ENCODE data around the gene ARHGAP10. TPM values are rescaled to one million over a fixed set of nuclear protein-coding genes. Genes with fewer than 3 reads are reported as not detected.

The ARHGAP10 gene
- total and polyA plus RNA-seq, 10 of the 15 experiments (the other 5 are each of a cell fraction or from before 2014, with no cell fraction given) = 1.3 to 25.8 (median 17.2) TPM

GRCh38 chr4:148007314-148007760 lies 275.4 kb downstream of the ARHGAP10 start:
- no peak overlapping the region for H2AFZ ChIP-seq (ENCODE audit: control insufficient read depth, low read depth, low read length)
- WGBS (ENCODE audit: insufficient coverage, insufficient replicate concordance, low lambda C conversion rate, missing lambda C conversion rate) = 63% methylated on average over 7 of the region's 7 CpGs
- no peaks in the 10 kb centered on the region for H3K27me3 ChIP-seq (replicated peaks in 1 of 2; ENCODE audit: control insufficient read depth in 2 of 2, insufficient read depth in 2 of 2, low read length in 1 of 2)
- H3K4me1 ChIP-seq (ENCODE audit: control insufficient read depth, insufficient read depth, low read length) = no peaks in the 10 kb centered on the region
- peaks cover 0 to 6% of the 10 kb centered on the region in 2 experiments; a peak in 2 of 4 replicates for H3K36me3 ChIP-seq (ENCODE audit: control insufficient read depth in 2 of 2, insufficient read depth in 2 of 2, low read length in 1 of 2)
- POLR2A ChIA-PET = interaction anchor here (1.0 kb wide), 1 partner anchor 21 kb away, joined by 3 read pairs; no protein-coding TSS in a partner anchor
- BruUV-seq (replicated peaks) = no TSS peak
- no peaks in the 10 kb centered on the region for H3K9me3 ChIP-seq (replicated peaks; ENCODE audit: control insufficient read depth, insufficient read depth, low read length)
- H3K27ac ChIP-seq (ENCODE audit: control insufficient read depth, insufficient read depth) = no peak overlapping the region
- no peak for DNase-seq (ENCODE audit: low read depth, low spot score)
- H3K79me2 ChIP-seq (ENCODE audit: control insufficient read depth, insufficient read depth, low read length) = no peaks in the 10 kb centered on the region
- SMC1A ChIA-PET (ENCODE audit: uncharacterized antibody, unreplicated experiment) = interaction anchor here (0.5 to 1.3 kb wide), 2 partner anchors 11 to 115 kb away, joined by 3 read pairs; no protein-coding TSS in a partner anchor
- no peak overlapping the region for H3K9ac ChIP-seq (ENCODE audit: control insufficient read depth, insufficient read depth, low read length)
- H3K4me2 ChIP-seq (ENCODE audit: control insufficient read depth, insufficient read depth) = no peak overlapping the region
- no peak for FAIRE-seq
- intact Hi-C loops (cut with micrococcal nuclease; ENCODE audit: unreplicated experiment) (no loop called here), in situ Hi-C loops (cut with MboI) (no loop called here)
- RAD21 ChIA-PET (ENCODE audit: unreplicated experiment) = no interaction called here
- TF ChIP-seq EGR1 (IDR thresholded peaks at IDR 0.05; ENCODE audit: borderline replicate concordance in 1 of 2, low read depth in 2 of 2, low read length in 2 of 2) (no peak), BCL3 (IDR thresholded peaks at IDR 0.05; ENCODE audit: borderline replicate concordance, insufficient read depth, low read depth, low read length, poor library complexity, severe bottlenecking) (peak; percentile 83), ZNF217 (IDR thresholded peaks at IDR 0.05) (no peak)
- no peak overlapping the region for H3K4me3 ChIP-seq
- H4K20me1 ChIP-seq (ENCODE audit: control insufficient read depth, insufficient read depth) = no peaks in the 10 kb centered on the region
- ATAC-seq = no peak
- CTCF ChIA-PET = interaction anchor here (0.6 to 2.2 kb wide), 5 partner anchors 13 to 52 kb away, joined by 3 to 5 read pairs (median 3); no protein-coding TSS in a partner anchor

- 100% methylated on average over 3 of the region's 3 CpGs for WGBS (ENCODE audit: insufficient coverage, insufficient replicate concordance, low lambda C conversion rate, missing lambda C conversion rate)
- Histone ChIP-seq H3K27me3 (replicated peaks in 1 of 2; ENCODE audit: control insufficient read depth in 2 of 2, insufficient read depth in 2 of 2, low read length in 1 of 2) (no peaks in the 10 kb centered on the region), H4K20me1 (ENCODE audit: control insufficient read depth, insufficient read depth) (no peaks in the 10 kb centered on the region), H3K79me2 (ENCODE audit: control insufficient read depth, insufficient read depth, low read length) (no peaks in the 10 kb centered on the region), H3K4me1 (ENCODE audit: control insufficient read depth, insufficient read depth, low read length) (no peaks in the 10 kb centered on the region), H3K4me2 (ENCODE audit: control insufficient read depth, insufficient read depth) (no peak overlapping the region), H3K9ac (ENCODE audit: control insufficient read depth, insufficient read depth, low read length) (no peak overlapping the region), H3K27ac (ENCODE audit: control insufficient read depth, insufficient read depth) (no peak overlapping the region), H3K9me3 (replicated peaks; ENCODE audit: control insufficient read depth, insufficient read depth, low read length) (no peaks in the 10 kb centered on the region), H3K36me3 (ENCODE audit: control insufficient read depth in 2 of 2, insufficient read depth in 2 of 2, low read length in 1 of 2) (peaks cover 0 to 6% of the 10 kb centered on the region in 2 experiments; a peak in 2 of 4 replicates), H3K4me3 (no peak overlapping the region), H2AFZ (ENCODE audit: control insufficient read depth, low read depth, low read length) (no peak overlapping the region)
- ChIA-PET POLR2A (interaction anchor here (1.0 kb wide), 1 partner anchor 20 kb away, joined by 3 read pairs; no protein-coding TSS in a partner anchor), SMC1A (ENCODE audit: uncharacterized antibody, unreplicated experiment) (interaction anchor here (0.6 to 1.3 kb wide), 3 partner anchors 12 to 14 kb away, joined by 3 to 4 read pairs (median 3); no protein-coding TSS in a partner anchor), CTCF (interaction anchor here (0.6 to 2.2 kb wide), 5 partner anchors 13 to 51 kb away, joined by 3 to 5 read pairs (median 3); no protein-coding TSS in a partner anchor), RAD21 (ENCODE audit: unreplicated experiment) (no interaction called here)
- intact Hi-C loops (cut with micrococcal nuclease; ENCODE audit: unreplicated experiment) = no loop called here
- no peak for ATAC-seq
- in situ Hi-C loops (cut with MboI) = no loop called here
- BruUV-seq (replicated peaks) = no TSS peak
- no peak for FAIRE-seq
- no peak for DNase-seq (ENCODE audit: low read depth, low spot score)
- TF ChIP-seq CTCF (IDR thresholded peaks at IDR 0.05 in 2 of 3, conservative IDR thresholded peaks at IDR 0.05 in 1 of 3; ENCODE audit: control insufficient read depth in 2 of 3, extremely low read depth in 1 of 3, insufficient read depth in 1 of 3, low read depth in 3 of 3, low read length in 3 of 3) = no peak
- no peak for TF ChIP-seq NFYA (IDR thresholded peaks at IDR 0.05; ENCODE audit: borderline replicate concordance, low read depth, low read length)
- TF ChIP-seq NFXL1 (IDR thresholded peaks at IDR 0.05; ENCODE audit: borderline replicate concordance) = no peak
- no peak for TF ChIP-seq GABPA (IDR thresholded peaks at IDR 0.05; ENCODE audit: low read depth)
- no peak for TF ChIP-seq IKZF1 (conservative IDR thresholded peaks at IDR 0.05)
- no peak for TF ChIP-seq EZH2 (IDR thresholded peaks at IDR 0.05; ENCODE audit: borderline replicate concordance, control insufficient read depth, low read depth, low read length)
- TF ChIP-seq ZZZ3 (IDR thresholded peaks at IDR 0.05; ENCODE audit: control insufficient read depth, insufficient read length, low read depth) = no peak
- TF ChIP-seq IRF4 (IDR thresholded peaks at IDR 0.05; ENCODE audit: low read depth, low read length) = no peak
- TF ChIP-seq SMARCA5 (IDR thresholded peaks at IDR 0.05) = no peak
- TF ChIP-seq SMC3 (IDR thresholded peaks at IDR 0.05; ENCODE audit: borderline replicate concordance, low read length) = no peak
- no peak for TF ChIP-seq NBN (IDR thresholded peaks at IDR 0.05)
- no peak for TF ChIP-seq CBX3 (IDR thresholded peaks at IDR 0.05; ENCODE audit: borderline replicate concordance, low read depth)
Observed at GRCh38 chr4:148007792-148008191, 275.9 kb downstream of the ARHGAP10 start.

All from GM12878 (cell line).